ENCODE measurements around the gene SLCO1A2.

The SLCO1A2 gene

DNA sequence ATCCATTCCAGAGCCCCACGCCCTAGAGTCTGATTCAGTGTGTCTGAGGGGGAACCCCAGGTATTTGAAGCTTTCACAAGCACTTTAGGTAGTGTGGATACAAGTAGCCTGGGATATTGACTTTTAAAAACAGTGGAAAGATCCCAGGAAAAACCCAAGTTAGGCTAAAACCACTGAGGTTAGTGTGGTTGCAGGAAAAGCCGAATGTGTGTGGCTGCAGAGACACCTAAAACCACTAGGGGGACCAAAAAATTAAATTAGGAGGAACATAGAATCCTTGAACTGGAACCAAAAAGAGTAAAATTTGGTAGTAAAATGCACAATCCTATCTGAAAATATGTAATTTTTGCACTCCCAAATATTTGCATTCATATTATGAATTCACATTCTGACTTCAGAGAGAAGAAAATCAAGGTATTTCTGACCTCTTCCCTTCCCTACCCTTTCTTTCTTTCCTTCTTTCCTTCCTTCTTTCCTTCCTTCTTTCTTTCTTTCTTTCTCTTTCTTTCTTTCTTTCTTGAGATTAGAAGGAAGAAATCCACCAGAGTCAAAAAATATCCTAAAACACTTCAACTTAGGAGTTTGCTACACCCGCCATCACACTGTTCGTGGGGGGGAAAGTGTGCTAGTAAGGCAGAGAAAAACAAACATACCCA lies 37.8 kb downstream of the SLCO1A2 start:
- no peaks in the 10 kb centered on the region for H3K36me3 Mint-ChIP-seq (ENCODE audit: insufficient read depth)
- ATAC-seq (replicated peaks): peak; percentile 41

DNA sequence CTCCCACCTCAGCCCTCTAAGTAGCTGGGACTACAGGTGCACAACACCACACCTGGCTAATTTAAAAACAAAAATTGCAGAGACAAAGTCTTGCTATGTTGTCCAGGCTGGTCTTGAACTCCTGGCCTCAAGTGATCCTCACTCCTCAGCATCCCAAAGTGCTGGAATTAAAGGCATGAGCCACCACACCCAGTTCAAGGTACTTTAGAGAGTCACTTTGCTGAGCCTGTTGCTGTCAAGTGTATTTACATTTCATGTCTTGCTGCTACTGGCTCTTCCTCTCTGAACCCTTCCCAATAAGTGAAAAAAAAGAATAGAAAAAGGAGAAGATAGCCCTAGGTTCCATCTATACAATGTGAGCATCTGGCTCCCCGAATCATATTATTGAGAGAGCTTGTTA lies 38.4 kb downstream of the SLCO1A2 start:
- H3K27ac Mint-ChIP-seq: no peak overlapping the region
- no peaks in the 10 kb centered on the region for H3K9me3 Mint-ChIP-seq
- no peak for ATAC-seq (replicated peaks)
- peaks cover 4 to 7% of the 10 kb centered on the region in 2 donors for H3K4me1 Mint-ChIP-seq (ENCODE audit: low read depth in 2 of 2)
- peaks cover 7 to 12% of the 10 kb centered on the region in 2 donors for H3K27me3 Mint-ChIP-seq
- H3K4me3 Mint-ChIP-seq: no peak overlapping the region
- DNase-seq: no peak
- H3K36me3 Mint-ChIP-seq (ENCODE audit: insufficient read depth): no peaks in the 10 kb centered on the region

More for the DNA sequence above, 37.8 kb downstream of the SLCO1A2 start:
- Mint-ChIP-seq H3K4me1 (ENCODE audit: low read depth in 2 of 2) (peaks cover 4 to 7% of the 10 kb centered on the region in 2 donors), H3K9me3 (no peaks in the 10 kb centered on the region), H3K27ac (no peak overlapping the region), H3K4me3 (no peak overlapping the region), H3K27me3 (peaks cover 7 to 17% of the 10 kb centered on the region in 2 donors)
- no peak for DNase-seq

- no peak for ATAC-seq (replicated peaks)
- Mint-ChIP-seq H3K27ac (no peak overlapping the region), H3K9me3 (no peaks in the 10 kb centered on the region), H3K27me3 (peaks cover 7 to 12% of the 10 kb centered on the region in 2 donors), H3K4me1 (ENCODE audit: low read depth in 2 of 2) (peaks cover 4 to 7% of the 10 kb centered on the region in 2 donors), H3K4me3 (no peak overlapping the region), H3K36me3 (ENCODE audit: insufficient read depth) (no peaks in the 10 kb centered on the region)
- no peak for DNase-seq
Measured at GRCh38 chr12:21294176-21294575, 40.5 kb downstream of the SLCO1A2 start.

DNA sequence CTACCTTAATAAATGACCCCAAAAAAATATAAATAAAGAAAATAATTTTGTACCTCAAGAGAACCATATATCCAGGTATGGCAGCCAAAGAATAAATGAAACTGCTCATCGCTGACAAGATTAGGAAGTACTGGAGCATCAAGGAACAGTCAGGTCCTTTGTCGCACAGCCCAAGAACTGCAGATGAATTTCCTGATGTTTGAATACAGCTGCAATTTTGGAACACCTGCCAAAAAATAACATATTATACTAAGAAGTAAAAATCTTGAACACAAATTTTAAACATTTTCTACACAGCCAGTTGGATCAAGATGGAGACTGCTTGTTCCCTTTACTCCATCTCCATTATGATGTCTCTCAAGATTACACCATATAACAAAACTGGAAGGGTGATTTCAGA lies 42.6 kb downstream of the SLCO1A2 start:
- no peak overlapping the region for H3K4me3 Mint-ChIP-seq
- no peak for DNase-seq
- ATAC-seq (replicated peaks): no peak
- no peaks in the 10 kb centered on the region for H3K36me3 Mint-ChIP-seq (ENCODE audit: insufficient read depth)
- H3K9me3 Mint-ChIP-seq: no peaks in the 10 kb centered on the region
- peaks cover 4 to 5% of the 10 kb centered on the region in 2 donors for H3K4me1 Mint-ChIP-seq (ENCODE audit: low read depth in 2 of 2)
- H3K27me3 Mint-ChIP-seq: peaks cover 7 to 10% of the 10 kb centered on the region in 2 donors
- no peak overlapping the region for H3K27ac Mint-ChIP-seq

DNA sequence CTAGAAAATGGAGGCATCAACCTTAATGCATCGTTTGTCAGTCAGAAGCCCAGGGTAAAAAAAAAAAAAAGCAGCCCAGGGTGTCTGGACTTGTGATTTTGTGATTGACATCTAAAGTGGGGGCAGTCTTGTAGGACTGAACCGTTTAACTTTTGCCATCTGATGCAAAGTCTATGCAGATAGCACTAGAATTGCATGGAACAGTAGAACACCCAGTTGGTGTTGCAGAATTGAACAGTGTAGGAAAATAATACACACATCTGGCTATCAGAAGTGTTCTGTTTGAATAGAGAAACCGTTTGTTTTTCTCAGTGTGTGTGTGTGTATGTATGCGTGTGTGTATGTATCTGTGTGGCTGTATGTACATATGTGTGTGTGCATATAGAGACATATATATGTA lies 45.0 kb downstream of the SLCO1A2 start:
- ATAC-seq (replicated peaks) (no peak), DNase-seq (no peak)
- no peak overlapping the region for H3K4me3 Mint-ChIP-seq
- no peak overlapping the region for H3K27ac Mint-ChIP-seq
- no peaks in the 10 kb centered on the region for H3K9me3 Mint-ChIP-seq
- H3K27me3 Mint-ChIP-seq: no peaks in the 10 kb centered on the region
- H3K36me3 Mint-ChIP-seq (ENCODE audit: insufficient read depth): no peaks in the 10 kb centered on the region
- H3K4me1 Mint-ChIP-seq (ENCODE audit: low read depth in 2 of 2): no peaks in the 10 kb centered on the region

DNA sequence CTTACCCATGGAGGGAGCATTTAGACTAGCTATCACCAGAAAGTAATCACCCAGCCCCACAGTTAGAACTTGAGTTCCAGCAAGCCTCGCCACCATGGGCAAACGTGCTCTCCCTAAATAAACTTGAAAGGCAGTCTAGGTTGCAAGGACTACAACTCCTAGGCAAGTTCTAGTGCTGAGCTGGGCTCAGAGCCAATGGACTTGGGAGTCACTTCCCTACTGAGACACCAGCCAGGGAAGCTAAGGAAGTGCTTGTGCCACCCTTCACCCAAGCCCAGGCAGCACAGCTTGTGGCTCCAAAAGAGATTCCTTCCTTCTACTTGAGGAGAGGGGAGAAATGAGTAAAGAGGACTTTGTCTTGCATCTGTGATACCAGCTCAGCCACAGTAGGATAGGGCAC lies 57.9 kb downstream of the SLCO1A2 start:
- Mint-ChIP-seq H3K4me1 (ENCODE audit: low read depth in 2 of 2) (no peaks in the 10 kb centered on the region), H3K36me3 (ENCODE audit: insufficient read depth) (no peaks in the 10 kb centered on the region), H3K27me3 (peaks cover 38 to 45% of the 10 kb centered on the region in 2 donors), H3K27ac (no peak overlapping the region), H3K9me3 (no peaks in the 10 kb centered on the region), H3K4me3 (no peak overlapping the region)
- DNase-seq: no peak
- no peak for ATAC-seq (replicated peaks)

DNA sequence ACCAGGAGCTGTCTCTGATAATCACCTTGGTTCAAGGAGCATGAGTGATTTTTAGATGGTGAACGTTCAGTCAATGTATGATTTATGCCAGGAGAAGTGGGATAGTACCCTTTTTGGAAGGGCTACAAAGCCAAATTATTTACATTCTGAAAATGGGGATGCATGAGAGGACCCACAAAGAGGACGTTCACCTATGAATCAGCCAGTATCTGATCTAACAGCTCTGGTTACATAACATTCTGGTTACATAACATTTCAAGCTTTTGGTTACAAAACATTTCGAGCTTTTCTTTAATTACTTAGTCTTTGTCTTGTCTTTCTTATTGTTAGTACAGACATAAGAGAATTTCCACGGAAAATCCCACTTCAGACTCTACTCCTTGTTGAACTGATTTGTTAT lies 68.8 kb downstream of the SLCO1A2 start:
- Mint-ChIP-seq H3K9me3 (peaks cover 0 to 5% of the 10 kb centered on the region in 2 donors), H3K4me3 (no peak overlapping the region), H3K4me1 (ENCODE audit: low read depth in 2 of 2) (no peaks in the 10 kb centered on the region), H3K27ac (no peak overlapping the region), H3K36me3 (ENCODE audit: insufficient read depth) (no peaks in the 10 kb centered on the region), H3K27me3 (peaks cover 6 to 10% of the 10 kb centered on the region in 2 donors)
- DNase-seq (no peak), ATAC-seq (replicated peaks) (no peak)

GRCh38 chr12:21264232-21264631 lies 70.5 kb downstream of the SLCO1A2 start:
- peaks cover 0 to 5% of the 10 kb centered on the region in 2 donors for H3K9me3 Mint-ChIP-seq
- H3K4me3 Mint-ChIP-seq: no peak overlapping the region
- peaks cover 6 to 10% of the 10 kb centered on the region in 2 donors for H3K27me3 Mint-ChIP-seq
- DNase-seq: no peak
- no peaks in the 10 kb centered on the region for H3K4me1 Mint-ChIP-seq (ENCODE audit: low read depth in 2 of 2)
- H3K36me3 Mint-ChIP-seq (ENCODE audit: insufficient read depth): no peaks in the 10 kb centered on the region
- H3K27ac Mint-ChIP-seq: no peak overlapping the region
- no peak for ATAC-seq (replicated peaks)

GRCh38 chr12:21257172-21257571 lies 77.5 kb downstream of the SLCO1A2 start:
- H3K9me3 Mint-ChIP-seq: no peaks in the 10 kb centered on the region
- no peak overlapping the region for H3K4me3 Mint-ChIP-seq
- no peaks in the 10 kb centered on the region for H3K4me1 Mint-ChIP-seq (ENCODE audit: low read depth in 2 of 2)
- DNase-seq (no peak), ATAC-seq (replicated peaks) (no peak)
- no peaks in the 10 kb centered on the region for H3K27me3 Mint-ChIP-seq
- H3K36me3 Mint-ChIP-seq (ENCODE audit: insufficient read depth): no peaks in the 10 kb centered on the region
- no peak overlapping the region for H3K27ac Mint-ChIP-seq

- H3K4me1 Mint-ChIP-seq (ENCODE audit: low read depth in 2 of 2): no peaks in the 10 kb centered on the region
- no peaks in the 10 kb centered on the region for H3K27me3 Mint-ChIP-seq
- no peaks in the 10 kb centered on the region for H3K9me3 Mint-ChIP-seq
- DNase-seq: no peak
- H3K36me3 Mint-ChIP-seq (ENCODE audit: insufficient read depth): no peaks in the 10 kb centered on the region
- H3K27ac Mint-ChIP-seq: no peak overlapping the region
- no peak for ATAC-seq (replicated peaks)
- no peak overlapping the region for H3K4me3 Mint-ChIP-seq
Measured at GRCh38 chr12:21252070-21252469, 82.6 kb downstream of the SLCO1A2 start.

DNA sequence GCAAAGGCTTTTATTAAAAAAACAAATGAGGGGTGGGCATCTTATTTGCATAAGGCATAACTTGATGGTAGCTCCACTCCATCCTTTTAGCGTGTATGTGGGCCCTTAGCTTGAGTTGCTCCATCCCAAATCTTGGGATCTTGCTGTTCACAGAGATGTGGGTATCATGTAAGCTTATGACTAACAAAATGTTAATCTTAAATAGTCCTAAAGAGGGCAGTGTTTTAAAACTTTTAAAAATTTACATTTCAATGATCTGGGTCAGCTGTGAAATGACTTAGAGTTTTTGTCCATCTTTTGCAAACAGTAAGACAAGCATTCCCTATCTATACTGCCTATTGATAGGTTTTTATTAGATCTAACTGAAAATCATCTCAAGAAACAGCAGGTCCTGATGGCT lies 86.0 kb downstream of the SLCO1A2 start:
- Mint-ChIP-seq H3K4me3 (no peak overlapping the region), H3K36me3 (ENCODE audit: insufficient read depth) (no peaks in the 10 kb centered on the region), H3K9me3 (no peaks in the 10 kb centered on the region), H3K27me3 (no peaks in the 10 kb centered on the region), H3K4me1 (ENCODE audit: low read depth in 2 of 2) (no peaks in the 10 kb centered on the region), H3K27ac (no peak overlapping the region)
- DNase-seq (no peak), ATAC-seq (replicated peaks) (no peak)

- Mint-ChIP-seq H3K4me3 (no peak overlapping the region), H3K27me3 (peaks cover 5 to 8% of the 10 kb centered on the region in 2 donors), H3K27ac (no peak overlapping the region), H3K9me3 (no peaks in the 10 kb centered on the region), H3K4me1 (ENCODE audit: low read depth in 2 of 2) (no peaks in the 10 kb centered on the region), H3K36me3 (ENCODE audit: insufficient read depth) (no peaks in the 10 kb centered on the region)
- ATAC-seq (replicated peaks) (no peak), DNase-seq (no peak)
Measured at GRCh38 chr12:21239866-21240265, 94.9 kb downstream of the SLCO1A2 start.

DNA sequence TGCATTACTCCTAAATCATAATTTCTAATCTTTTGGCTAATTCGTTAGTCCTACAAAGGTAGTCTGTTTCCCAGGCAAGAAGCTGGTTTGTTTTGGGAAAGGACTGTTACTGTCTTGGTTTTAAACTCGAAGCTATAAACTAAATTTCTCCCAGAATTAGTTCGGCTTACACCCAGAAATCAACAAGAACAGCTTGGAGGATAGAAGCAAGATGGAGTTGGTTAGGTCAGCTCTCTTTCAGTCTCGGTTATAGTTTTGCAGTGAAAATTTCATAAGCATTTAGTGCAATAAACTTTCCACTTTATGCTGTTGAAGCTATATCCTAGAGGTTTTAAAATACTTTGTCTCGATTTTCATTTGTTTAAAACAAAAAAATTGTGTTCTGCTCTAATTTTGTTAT lies 100.3 kb downstream of the SLCO1A2 start:
- Mint-ChIP-seq H3K4me3 (no peak overlapping the region), H3K36me3 (ENCODE audit: insufficient read depth) (no peaks in the 10 kb centered on the region), H3K4me1 (ENCODE audit: low read depth in 2 of 2) (no peaks in the 10 kb centered on the region), H3K27me3 (peaks cover 0 to 5% of the 10 kb centered on the region in 2 donors), H3K27ac (peak overlapping the region in 1 of 2 donors; percentile 35), H3K9me3 (no peaks in the 10 kb centered on the region)
- no peak for DNase-seq
- ATAC-seq (replicated peaks): no peak

- no peak for ATAC-seq (replicated peaks)
- no peaks in the 10 kb centered on the region for H3K27me3 Mint-ChIP-seq
- no peaks in the 10 kb centered on the region for H3K4me1 Mint-ChIP-seq (ENCODE audit: low read depth in 2 of 2)
- H3K9me3 Mint-ChIP-seq: no peaks in the 10 kb centered on the region
- no peak overlapping the region for H3K4me3 Mint-ChIP-seq
- H3K36me3 Mint-ChIP-seq (ENCODE audit: insufficient read depth): no peaks in the 10 kb centered on the region
- DNase-seq: no peak
- no peak overlapping the region for H3K27ac Mint-ChIP-seq
Measured at GRCh38 chr12:21223930-21224329, 110.8 kb downstream of the SLCO1A2 start.
